ENCODE results near the gene NEK9.

DNA sequence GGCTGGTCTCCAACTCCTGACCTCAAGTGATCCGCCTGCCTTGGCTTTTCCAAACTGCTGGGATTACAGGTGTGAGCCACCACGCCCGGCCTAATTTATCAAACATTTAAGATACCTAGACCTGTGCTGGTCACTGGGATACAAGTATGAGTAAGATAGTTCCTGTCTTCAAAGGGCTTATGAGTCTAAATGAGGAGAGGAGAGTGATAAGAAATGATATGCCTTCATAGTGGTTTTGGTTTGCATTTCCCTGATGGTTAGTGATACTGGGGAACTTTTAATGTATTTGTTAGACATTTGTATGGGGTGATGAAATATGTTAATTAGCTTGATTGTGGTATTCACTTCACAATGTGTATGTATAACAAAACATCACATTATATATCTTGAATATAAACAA is 28.3 kb upstream of the NEK9 start:
- TF ChIP-seq EP300 (IDR thresholded peaks at IDR 0.05) (no peak), POLR2A (IDR thresholded peaks at IDR 0.05) (no peak)
- TF ChIP-seq, protein P1, sequence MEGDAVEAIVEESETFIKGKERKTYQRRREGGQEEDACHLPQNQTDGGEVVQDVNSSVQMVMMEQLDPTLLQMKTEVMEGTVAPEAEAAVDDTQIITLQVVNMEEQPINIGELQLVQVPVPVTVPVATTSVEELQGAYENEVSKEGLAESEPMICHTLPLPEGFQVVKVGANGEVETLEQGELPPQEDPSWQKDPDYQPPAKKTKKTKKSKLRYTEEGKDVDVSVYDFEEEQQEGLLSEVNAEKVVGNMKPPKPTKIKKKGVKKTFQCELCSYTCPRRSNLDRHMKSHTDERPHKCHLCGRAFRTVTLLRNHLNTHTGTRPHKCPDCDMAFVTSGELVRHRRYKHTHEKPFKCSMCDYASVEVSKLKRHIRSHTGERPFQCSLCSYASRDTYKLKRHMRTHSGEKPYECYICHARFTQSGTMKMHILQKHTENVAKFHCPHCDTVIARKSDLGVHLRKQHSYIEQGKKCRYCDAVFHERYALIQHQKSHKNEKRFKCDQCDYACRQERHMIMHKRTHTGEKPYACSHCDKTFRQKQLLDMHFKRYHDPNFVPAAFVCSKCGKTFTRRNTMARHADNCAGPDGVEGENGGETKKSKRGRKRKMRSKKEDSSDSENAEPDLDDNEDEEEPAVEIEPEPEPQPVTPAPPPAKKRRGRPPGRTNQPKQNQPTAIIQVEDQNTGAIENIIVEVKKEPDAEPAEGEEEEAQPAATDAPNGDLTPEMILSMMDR (IDR thresholded peaks at IDR 0.05) = no peak
